NOMO-1 treated with DMSO at 0.1 percent for 48 hours (cell line): ENCODE results near the gene CACNG7.
A peak's percentile ranks its signal among the peaks of the same experiment; 100 is the strongest.
"Not testable (repeated sequence)": the region's sequence is repeated elsewhere in the genome, so short reads cannot be mapped to it uniquely, and the experiment has no call there.

Source experiments
- DNase-seq: peaks from one replicate; lab custom pipeline; 2025; ENCODE audit not compliant: unreplicated experiment; lab: John Stamatoyannopoulos, UW

Gene CACNG7

GRCh38 chr19:53908935-53909415 is at the start of gene CACNG7:
CACNG7 (plus strand) TSS chr19:53909278; CDS start chr19:53912832, 3,554 bp downstream.
- no peak for DNase-seq

GRCh38 chr19:53864308-53864836 is 44.7 kb upstream of the CACNG7 start:
- no peak for DNase-seq

- no peak for DNase-seq
Observed at GRCh38 chr19:53865523-53865917, 43.6 kb upstream of the CACNG7 start.

DNA sequence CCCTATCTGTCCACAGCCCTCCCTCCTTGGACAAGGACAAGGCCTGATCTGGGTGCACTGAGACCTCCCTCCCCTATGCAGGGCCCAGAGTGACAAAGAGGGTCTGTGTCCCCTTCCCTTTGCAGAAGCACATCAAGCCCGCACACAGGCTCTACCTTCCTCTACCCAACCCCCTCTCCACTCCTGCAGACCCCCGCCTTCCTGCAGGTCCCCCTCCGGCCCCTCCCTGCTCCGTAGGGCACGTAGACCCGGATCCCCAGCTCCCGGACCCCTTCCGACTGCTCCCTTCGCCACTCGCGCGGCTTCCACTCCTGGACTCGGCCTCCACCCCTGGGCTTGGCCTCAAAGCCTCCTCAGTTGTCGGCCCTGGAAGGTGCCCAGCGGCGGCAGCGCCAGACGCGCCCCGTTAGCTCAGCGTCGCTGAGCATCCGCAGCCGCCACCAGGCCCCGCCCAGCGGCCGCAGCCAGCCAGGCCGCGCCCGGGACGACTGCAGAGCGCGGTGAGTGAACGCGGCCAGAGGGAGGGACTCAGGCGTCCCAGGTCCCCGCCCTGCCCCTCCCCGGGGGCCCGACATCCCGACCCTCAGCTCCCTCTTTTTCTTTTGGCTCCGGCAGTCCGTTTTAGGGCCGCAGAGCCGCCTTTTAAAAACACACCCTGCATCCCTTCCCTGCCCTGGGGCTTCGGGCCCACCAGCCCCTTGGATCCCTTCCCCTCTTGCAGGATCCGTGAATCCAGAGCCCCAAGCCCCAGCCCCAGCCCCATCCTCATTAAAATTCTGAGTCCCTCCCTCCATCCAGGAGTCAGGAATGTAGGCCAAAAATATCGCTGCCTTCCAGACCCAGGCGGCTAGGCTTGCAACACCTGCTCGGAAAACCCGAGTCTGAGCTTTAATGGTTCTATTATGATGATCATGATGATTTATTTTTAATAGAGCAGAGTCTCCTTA is 42.9 kb upstream of the CACNG7 start:
- peak; percentile 33 for DNase-seq

DNA sequence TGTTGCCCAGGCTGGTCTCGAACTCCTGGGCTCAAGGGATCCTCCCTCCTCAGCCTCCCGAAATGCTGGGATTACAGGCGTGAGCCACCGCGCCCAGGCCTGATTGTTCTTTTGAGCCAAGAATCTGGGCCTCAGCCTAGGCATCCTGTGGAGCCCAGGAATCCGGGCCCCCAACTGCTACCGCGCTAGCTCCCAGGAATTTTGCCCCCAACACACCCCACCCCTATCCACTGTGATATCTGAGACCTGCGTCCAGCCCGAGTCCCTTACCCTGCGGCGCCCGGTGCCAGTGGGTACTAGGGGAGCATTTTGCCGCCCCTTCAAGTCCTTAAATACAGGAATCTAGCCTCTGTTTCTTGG is 42.2 kb upstream of the CACNG7 start:
- DNase-seq, result no peak

DNA sequence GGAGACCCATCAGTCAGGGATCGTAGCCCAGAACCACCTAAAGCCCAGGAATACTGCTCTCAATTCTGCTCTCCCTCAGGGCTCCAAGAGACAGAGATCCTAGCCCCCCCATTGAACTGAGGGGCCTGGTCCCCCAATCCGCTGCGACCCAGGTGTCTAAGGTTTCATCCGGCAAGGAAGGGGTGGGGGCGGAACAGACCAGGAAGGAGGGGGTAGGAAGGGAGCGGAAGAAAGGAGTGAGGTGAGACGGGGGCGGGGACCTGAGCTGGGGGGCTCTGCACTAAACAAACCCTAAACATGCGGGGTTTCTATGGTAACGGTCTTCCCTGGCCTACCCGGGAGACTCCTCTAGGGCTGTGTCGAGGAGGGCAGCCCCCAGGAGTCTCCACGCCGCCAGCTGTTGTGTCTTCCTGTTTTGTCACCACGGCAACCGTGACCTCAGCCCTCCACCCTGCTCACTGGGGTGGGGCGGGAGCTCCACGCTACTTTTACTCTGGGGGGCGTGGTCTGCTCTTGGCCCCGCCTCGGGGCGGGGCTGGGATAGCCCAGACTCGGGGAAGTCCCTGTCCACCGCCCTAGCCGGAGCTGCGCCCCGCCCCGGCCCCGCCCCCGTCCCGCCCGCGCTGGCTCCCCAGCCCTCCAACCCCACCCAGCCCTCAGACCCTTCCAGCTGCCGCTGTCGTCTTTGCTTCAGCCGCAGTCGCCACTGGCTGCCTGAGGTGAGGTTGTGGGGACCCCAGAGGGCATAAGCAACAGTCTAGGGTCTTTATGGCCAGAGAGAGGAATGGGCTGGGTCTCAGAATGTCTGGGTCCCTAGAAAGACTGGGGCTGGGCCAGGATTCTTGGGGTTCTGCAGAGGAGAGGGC is 41.6 kb upstream of the CACNG7 start, which contains the start of gene MYADM:
Gene MYADM (plus strand): TSS at position 659 of the 866 bp plus-strand sequence. CDS start 5,647 bp downstream, outside the sequence.
- DNase-seq, result peak; percentile 96

- DNase-seq, result peak; percentile 28
Observed at GRCh38 chr19:53868091-53868891, 40.8 kb upstream of the CACNG7 start.

DNA sequence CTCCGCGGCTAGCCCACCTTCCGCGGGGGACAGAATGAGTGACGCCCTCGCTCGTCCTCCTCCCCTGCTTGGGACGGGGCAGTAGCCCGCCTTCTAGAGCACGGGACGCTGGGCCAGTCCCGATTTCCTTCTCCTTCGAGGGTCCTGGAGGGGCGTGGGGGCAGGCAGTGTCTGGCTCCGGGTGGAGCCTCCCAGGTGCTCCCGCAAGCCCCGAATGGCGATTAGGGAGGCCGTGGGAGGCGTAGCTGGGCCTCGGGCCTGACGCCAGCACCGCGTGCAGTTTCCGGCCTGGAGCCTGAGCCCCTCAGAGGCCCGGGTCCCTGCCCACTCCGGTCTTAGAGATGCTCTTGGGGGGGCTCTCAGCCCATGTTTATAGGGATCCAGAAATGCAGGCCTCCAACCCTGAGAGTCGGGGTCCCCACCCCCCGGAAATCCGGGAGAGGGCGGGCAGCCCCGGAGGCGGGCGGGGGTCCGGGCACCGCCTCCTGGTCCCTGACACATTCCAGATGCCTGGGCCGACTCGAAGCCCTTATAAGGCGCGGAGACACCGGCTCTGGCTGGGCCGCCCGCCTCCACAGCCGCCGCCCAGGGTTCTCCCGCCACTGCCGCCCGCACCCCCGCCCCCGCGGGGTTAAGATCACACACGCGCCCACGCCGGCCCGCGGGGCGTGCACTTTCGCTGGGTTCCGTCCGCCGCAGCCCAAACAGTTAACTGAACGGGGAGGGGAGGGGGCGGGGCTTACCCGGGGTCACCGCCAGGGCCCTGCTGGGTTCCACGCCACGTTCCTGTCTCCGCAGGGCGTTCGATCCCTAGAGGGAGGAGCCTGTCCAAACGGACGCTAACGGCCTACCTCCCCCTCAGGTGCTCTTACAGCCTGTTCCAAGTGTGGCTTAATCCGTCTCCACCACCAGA is 39.9 kb upstream of the CACNG7 start:
- peak; percentile 96 for DNase-seq

GRCh38 chr19:53869805-53870484 is 39.1 kb upstream of the CACNG7 start:
- DNase-seq, result not testable (repeated sequence)

DNA sequence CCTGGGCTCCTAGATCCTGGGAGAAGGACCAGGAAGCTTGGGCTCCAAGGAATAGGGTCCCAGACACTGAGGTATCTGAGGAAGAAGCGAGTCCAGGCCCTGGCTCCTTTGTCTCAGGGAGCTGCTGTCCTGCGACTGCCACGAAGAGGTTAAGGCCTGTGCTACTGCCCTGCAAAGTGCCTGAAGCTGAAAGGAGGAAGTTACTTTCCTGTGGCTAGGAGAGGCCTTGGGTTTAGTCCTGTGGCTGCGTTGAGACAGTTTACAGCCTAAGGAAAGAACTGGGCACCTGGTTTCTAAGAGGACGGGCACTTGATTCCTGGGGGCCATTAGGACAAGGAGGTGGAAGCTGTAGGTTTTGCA is 38.6 kb upstream of the CACNG7 start:
- peak; percentile 91 for DNase-seq

DNA sequence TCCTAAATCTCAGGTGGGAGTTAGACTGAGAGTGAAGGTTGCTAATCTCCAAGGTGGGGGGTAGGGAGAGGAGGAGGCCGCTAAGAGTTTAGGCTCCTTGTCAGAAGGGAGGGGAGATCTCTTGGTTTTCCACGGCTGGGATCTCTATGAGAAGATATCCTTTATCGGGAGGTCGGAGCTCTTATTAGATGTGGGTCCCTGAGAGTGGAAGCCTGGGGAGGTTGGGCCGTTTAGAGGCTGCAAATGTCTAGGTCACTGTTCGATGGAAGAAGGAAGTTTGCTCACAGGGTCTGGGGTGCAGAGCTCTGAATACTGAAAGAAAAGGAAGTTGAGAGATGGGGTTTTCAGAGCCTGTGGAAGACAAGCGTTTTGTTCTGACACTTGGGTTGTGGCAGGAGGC is 37.6 kb upstream of the CACNG7 start:
- DNase-seq, result peak; percentile 86

DNA sequence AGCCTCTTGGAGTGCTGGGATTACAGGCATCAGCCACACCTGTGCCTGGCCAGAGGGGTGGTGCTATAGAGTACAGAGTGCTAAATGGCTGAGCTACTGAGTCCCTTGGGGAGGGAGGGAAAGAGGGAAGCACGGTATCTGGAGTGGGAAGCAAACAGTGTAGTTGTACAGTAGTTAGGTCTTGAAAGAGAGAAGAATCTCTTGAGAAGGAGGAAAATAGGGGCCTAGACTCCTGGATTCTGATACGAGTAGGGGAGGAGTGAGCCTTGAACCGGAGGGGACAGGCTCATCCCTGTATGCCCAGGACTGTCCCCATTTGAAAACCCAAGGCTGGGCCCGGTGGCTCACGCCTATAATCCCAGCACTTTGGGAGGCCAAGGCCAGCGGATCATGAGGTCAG is 36.3 kb upstream of the CACNG7 start:
- no peak for DNase-seq

DNA sequence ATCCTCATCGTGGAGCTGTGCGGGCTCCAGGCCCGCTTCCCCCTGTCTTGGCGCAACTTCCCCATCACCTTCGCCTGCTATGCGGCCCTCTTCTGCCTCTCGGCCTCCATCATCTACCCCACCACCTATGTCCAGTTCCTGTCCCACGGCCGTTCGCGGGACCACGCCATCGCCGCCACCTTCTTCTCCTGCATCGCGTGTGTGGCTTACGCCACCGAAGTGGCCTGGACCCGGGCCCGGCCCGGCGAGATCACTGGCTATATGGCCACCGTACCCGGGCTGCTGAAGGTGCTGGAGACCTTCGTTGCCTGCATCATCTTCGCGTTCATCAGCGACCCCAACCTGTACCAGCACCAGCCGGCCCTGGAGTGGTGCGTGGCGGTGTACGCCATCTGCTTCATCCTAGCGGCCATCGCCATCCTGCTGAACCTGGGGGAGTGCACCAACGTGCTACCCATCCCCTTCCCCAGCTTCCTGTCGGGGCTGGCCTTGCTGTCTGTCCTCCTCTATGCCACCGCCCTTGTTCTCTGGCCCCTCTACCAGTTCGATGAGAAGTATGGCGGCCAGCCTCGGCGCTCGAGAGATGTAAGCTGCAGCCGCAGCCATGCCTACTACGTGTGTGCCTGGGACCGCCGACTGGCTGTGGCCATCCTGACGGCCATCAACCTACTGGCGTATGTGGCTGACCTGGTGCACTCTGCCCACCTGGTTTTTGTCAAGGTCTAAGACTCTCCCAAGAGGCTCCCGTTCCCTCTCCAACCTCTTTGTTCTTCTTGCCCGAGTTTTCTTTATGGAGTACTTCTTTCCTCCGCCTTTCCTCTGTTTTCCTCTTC is 35.1 kb upstream of the CACNG7 start:
- DNase-seq, result no peak

DNA sequence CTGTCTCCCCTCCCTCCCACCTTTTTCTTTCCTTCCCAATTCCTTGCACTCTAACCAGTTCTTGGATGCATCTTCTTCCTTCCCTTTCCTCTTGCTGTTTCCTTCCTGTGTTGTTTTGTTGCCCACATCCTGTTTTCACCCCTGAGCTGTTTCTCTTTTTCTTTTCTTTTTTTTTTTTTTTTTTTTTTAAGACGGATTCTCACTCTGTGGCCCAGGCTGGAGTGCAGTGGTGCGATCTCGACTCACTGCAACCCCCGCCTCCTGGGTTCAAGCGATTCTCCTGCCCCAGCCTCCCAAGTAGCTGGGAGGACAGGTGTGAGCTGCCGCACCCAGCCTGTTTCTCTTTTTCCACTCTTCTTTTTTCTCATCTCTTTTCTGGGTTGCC is 34.5 kb upstream of the CACNG7 start:
- DNase-seq, result no peak

- no peak for DNase-seq
Observed at GRCh38 chr19:53875602-53876325, 33.3 kb upstream of the CACNG7 start.

DNA sequence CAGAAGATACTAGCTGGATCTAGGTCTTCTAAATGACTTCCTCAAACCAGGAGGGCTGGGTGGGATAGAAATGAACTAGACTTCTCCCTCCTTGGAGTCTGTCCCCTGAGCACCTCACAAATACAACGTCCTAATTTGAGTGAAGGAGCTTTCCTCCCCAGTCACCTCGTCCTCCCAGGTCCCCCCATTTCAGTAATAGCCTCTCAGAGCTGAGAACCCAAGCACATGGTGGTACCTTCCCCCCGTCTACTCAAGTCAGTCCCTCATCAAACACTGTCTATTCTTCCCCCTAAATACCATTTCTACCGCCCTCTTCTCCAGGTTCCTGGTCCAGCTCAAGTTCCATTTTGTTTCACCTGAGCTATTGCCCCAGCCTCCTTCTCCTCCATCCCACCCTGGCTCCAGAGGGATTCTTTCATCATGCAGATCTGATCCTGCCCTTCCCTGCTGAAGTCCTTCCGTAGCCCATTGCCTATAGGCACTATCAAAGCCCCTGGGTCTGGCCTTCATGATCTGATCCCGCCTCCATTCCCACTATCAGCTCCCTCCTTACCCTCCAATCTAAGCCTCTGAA is 32.3 kb upstream of the CACNG7 start:
- no peak for DNase-seq

- peak; percentile 16 for DNase-seq
Observed at GRCh38 chr19:53877361-53877766, 31.7 kb upstream of the CACNG7 start.
